HFFc6 (cell line): ENCODE data around the gene GPC6. TPM values are rescaled to one million over a fixed set of nuclear protein-coding genes. Genes with fewer than 3 reads are reported as not detected.

Experiments
- DNase-seq: peaks from one replicate; pipeline ENCODE4 v3.0.0-alpha.2; 2018
- H3K27ac Mint-ChIP-seq: 2 replicates; pipeline ENCODE4 v1.8.0; 2020; ENCODE audit warnings: mild to moderate bottlenecking, mixed read lengths
- H3K27me3 Mint-ChIP-seq: 2 replicates; pipeline ENCODE4 v1.8.0; 2021; ENCODE audit warnings: mild to moderate bottlenecking, moderate library complexity, mixed read lengths; ENCODE audit not compliant: insufficient read depth
- H3K36me3 Mint-ChIP-seq: 2 replicates; pipeline ENCODE4 v1.8.0; 2021; ENCODE audit warnings: low read depth, mixed read lengths
- H3K4me1 Mint-ChIP-seq: 2 replicates; pipeline ENCODE4 v1.8.0; 2020; ENCODE audit warnings: low read depth, mixed read lengths
- H3K4me3 Mint-ChIP-seq: 2 replicates; pipeline ENCODE4 v1.8.0; 2020; ENCODE audit warnings: mild to moderate bottlenecking, moderate library complexity, mixed read lengths
- H3K9me3 Mint-ChIP-seq: 2 replicates; pipeline ENCODE4 v1.8.0; 2020; ENCODE audit warnings: mild to moderate bottlenecking, mixed read lengths
- total RNA-seq, 6 experiments: library from RNA; stranded (reverse); fragmentation: NEBNext Ultra II Directional; extraction: Animal tissue kit (Norgen Biotek cat#: 25700); gene quantifications; 2 replicates in 1 of 6; 3 replicates in 5 of 6; pipeline ENCODE4 v1.2.3, GENCODE V29; 2021
- TF ChIP-seq, protein P1 (sequence below): fragments of 200-600 bp; sonication (generic); IDR thresholded peaks from 2 replicates; pipeline ENCODE4 v1.5.0; 2021; ENCODE audit warnings: antibody characterized with exemption, mild to moderate bottlenecking

The GPC6 gene
- total RNA-seq, 6 experiments from 2014 or later, result 3.0 to 5.3 (median 4.4) TPM

DNA sequence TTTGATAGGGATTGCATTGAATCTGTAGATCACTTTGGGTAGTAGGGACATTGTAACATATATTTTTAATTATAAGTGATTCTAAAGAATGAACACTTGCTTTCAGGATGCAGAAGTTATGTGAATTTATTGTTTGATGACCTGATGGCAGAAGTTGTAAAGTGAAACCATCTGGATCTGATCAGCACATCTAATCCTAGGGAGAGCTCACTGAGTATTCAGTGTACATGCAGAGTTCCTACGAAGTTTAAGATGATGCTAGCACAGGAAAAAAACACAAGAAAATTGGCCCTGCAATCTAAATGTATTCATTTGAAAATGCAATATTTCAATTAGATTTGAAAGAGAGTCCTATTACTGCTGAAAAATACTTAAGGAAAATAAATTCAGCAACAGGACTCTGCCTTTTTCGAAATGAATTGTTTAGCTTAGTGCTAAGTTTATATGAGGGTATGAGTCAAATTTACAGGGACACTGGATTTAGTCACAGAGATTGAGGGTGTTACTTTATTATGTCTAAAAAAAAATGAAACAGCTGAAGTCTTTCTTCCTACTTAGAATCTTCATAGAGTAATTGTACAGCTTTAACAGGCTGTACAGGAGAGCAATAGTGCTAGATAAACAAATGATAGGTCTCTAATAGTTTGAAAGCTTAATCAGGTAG lies 867.2 kb downstream of the GPC6 start:
- Mint-ChIP-seq H3K9me3 (peaks cover 9% of the 10 kb centered on the region), H3K27me3 (no peaks in the 10 kb centered on the region), H3K27ac (no peak overlapping the region), H3K36me3 (peaks cover 4% of the 10 kb centered on the region; the same call in 1 of the 2 replicates), H3K4me3 (no peak overlapping the region), H3K4me1 (peaks cover 7% of the 10 kb centered on the region; the same call in 1 of the 2 replicates)
- no peak for DNase-seq
- TF ChIP-seq, protein P1, sequence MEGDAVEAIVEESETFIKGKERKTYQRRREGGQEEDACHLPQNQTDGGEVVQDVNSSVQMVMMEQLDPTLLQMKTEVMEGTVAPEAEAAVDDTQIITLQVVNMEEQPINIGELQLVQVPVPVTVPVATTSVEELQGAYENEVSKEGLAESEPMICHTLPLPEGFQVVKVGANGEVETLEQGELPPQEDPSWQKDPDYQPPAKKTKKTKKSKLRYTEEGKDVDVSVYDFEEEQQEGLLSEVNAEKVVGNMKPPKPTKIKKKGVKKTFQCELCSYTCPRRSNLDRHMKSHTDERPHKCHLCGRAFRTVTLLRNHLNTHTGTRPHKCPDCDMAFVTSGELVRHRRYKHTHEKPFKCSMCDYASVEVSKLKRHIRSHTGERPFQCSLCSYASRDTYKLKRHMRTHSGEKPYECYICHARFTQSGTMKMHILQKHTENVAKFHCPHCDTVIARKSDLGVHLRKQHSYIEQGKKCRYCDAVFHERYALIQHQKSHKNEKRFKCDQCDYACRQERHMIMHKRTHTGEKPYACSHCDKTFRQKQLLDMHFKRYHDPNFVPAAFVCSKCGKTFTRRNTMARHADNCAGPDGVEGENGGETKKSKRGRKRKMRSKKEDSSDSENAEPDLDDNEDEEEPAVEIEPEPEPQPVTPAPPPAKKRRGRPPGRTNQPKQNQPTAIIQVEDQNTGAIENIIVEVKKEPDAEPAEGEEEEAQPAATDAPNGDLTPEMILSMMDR, result no peak

DNA sequence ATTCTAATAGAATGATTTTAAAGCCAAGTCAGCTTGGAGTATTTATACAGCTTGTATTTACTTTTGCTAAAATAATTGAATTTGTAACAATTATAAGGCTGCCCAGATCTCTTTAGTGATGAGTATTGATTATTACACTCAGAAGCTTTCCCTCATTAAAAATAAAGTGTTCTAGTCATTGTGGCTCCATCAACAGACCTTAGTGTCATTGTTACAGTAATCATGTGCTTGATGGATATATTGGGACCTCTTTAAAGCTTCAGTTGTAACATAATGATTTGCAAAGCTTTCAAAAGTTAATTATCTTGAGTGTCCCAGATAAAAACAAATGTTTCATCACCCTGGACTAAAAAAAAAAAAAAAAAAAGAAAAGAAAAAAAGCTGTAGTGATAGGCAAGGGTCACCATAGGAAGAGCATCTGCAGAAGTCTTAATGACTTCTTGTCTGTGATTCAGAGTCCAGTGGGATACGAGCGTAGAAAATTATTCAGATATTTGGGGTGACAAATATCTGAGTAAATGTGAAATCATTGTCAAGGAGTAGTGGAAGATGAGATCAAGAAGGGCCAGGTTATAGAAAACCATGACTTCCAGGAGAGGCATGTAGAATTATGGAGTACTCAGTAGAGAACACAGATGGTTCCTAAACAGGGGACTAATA lies 883.2 kb downstream of the GPC6 start:
- Mint-ChIP-seq H3K9me3 (no peaks in the 10 kb centered on the region), H3K36me3 (peaks cover 5% of the 10 kb centered on the region; the same call in 1 of the 2 replicates), H3K27me3 (peaks cover 5% of the 10 kb centered on the region), H3K4me1 (peaks cover 46% of the 10 kb centered on the region), H3K27ac (peak overlapping the region; percentile 30), H3K4me3 (no peak overlapping the region; the same call in 1 of the 2 replicates)
- TF ChIP-seq, protein P1, result no peak
- peak; percentile 32 for DNase-seq

DNA sequence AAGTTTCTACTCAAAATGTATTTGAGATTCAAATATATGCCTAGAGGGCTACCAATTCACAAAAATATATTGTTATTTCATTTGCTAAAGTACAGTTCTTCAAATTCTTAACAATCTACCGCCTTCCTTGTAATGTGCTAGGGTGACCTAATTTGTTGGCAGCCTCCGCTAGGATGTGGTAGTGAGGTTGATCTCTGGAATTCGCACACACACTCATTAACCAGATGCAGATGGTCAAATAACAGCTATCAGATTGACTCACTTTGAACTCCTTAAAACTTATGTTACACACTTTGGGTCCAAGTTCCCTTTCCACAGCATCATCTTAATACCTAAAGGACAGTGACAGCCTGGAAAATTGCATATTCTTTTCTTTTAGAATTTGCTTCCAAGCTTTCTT lies 885.6 kb downstream of the GPC6 start:
- no peak overlapping the region for H3K4me3 Mint-ChIP-seq
- no peaks in the 10 kb centered on the region for H3K27me3 Mint-ChIP-seq
- TF ChIP-seq, protein P1, result no peak; the same call in 1 of the 2 replicates
- H3K4me1 Mint-ChIP-seq, result peaks cover 46% of the 10 kb centered on the region
- DNase-seq, result peak; percentile 89
- no peaks in the 10 kb centered on the region for H3K9me3 Mint-ChIP-seq
- peak overlapping the region; percentile 38 for H3K27ac Mint-ChIP-seq
- H3K36me3 Mint-ChIP-seq, result no peaks in the 10 kb centered on the region

DNA sequence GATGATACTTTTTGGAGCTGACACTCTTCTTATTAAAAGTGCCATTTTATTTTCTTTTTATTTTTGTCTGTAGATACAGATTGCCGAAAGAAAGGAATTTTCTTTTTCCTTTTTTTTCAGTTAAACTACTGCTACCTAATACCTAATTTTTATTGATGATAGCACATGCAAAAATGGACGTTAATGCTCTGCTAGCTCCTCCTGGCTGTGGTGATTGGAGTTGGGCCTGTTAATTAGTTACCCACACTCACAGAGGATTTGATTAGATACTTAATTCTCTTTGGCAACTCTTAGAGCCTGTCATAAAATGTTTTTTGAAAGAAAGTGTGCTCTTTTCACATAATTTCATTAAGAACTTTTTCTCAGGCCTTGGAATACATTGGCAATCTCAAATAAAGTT lies 886.1 kb downstream of the GPC6 start:
- H3K9me3 Mint-ChIP-seq, result no peaks in the 10 kb centered on the region

DNA sequence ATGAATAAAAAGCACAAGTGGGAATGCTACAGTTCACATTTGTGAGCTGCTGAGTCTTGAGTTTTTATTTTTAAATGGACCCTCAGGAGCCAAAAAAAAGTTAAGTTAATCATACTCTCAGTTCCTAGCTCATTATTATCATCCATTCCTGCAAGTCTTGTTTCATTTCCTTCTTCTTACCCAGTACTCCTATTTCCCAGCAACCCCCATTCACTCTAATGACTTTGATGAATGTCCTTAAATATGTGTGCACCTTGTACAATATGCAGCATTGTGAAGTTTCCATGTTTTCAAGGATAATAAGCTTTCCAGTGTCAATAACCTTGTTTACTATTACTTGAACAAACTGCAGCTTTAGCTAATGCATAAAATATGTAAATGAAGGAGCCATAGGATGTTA lies 886.6 kb downstream of the GPC6 start:
- TF ChIP-seq, protein P1, result no peak
- peaks cover 46% of the 10 kb centered on the region for H3K4me1 Mint-ChIP-seq
- no peaks in the 10 kb centered on the region for H3K27me3 Mint-ChIP-seq
- no peak for DNase-seq
- H3K9me3 Mint-ChIP-seq, result no peaks in the 10 kb centered on the region
- no peak overlapping the region for H3K27ac Mint-ChIP-seq
- H3K4me3 Mint-ChIP-seq, result no peak overlapping the region
- H3K36me3 Mint-ChIP-seq, result no peaks in the 10 kb centered on the region

More for the DNA sequence above, 886.1 kb downstream of the GPC6 start:
- Mint-ChIP-seq H3K27ac (peak overlapping the region; percentile 38; the same call in 1 of the 2 replicates), H3K4me3 (no peak overlapping the region), H3K36me3 (no peaks in the 10 kb centered on the region), H3K27me3 (no peaks in the 10 kb centered on the region), H3K4me1 (peaks cover 46% of the 10 kb centered on the region)
- DNase-seq, result no peak
- TF ChIP-seq, protein P1, result peak; percentile 25; the same call in 1 of the 2 replicates
